NOMO-1 treated with DMSO at 0.1 percent for 48 hours (cell line): ENCODE measurements around the gene CPSF6.
"Not testable (repeated sequence)": the region's sequence is repeated elsewhere in the genome, so short reads cannot be mapped to it uniquely, and the experiment has no call there.

Experiments used
- DNase-seq: peaks from one replicate; lab custom pipeline; 2025; ENCODE audit not compliant: unreplicated experiment; lab: John Stamatoyannopoulos, UW

Gene CPSF6, protein sequence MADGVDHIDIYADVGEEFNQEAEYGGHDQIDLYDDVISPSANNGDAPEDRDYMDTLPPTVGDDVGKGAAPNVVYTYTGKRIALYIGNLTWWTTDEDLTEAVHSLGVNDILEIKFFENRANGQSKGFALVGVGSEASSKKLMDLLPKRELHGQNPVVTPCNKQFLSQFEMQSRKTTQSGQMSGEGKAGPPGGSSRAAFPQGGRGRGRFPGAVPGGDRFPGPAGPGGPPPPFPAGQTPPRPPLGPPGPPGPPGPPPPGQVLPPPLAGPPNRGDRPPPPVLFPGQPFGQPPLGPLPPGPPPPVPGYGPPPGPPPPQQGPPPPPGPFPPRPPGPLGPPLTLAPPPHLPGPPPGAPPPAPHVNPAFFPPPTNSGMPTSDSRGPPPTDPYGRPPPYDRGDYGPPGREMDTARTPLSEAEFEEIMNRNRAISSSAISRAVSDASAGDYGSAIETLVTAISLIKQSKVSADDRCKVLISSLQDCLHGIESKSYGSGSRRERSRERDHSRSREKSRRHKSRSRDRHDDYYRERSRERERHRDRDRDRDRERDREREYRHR

DNA sequence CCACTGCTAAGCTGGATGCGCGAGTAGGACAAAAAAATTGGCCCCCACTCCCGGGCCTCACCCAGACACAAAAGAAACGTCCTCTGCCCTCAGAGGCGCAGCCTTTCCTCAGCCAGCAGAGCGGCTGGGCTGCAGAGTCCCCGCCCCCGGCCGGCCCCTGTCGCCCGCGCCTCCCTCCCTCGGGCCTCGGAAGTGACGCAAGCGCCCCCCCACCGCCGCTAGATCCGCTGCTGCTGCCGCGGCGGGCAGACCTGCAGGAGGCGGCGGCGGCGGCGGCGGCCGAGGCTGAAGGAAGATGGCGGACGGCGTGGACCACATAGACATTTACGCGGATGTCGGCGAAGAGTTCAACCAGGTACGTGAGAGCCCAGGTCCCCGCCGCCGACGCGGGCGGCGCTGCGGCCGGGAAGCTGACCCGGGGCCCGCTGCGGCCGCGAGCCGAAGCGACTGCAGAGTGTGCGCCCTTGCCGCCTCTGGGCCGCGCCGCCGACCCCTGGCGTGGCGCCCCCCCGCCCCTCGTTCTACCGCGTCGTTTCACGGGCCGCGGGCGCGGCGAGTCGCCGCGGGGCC, at the start of gene CPSF6:
Gene CPSF6, plus strand, starts transcription at position 218 of the 570 bp plus-strand sequence. Its CDS starts 78 bp downstream, at position 296.
- peak; percentile 93 for DNase-seq

DNA sequence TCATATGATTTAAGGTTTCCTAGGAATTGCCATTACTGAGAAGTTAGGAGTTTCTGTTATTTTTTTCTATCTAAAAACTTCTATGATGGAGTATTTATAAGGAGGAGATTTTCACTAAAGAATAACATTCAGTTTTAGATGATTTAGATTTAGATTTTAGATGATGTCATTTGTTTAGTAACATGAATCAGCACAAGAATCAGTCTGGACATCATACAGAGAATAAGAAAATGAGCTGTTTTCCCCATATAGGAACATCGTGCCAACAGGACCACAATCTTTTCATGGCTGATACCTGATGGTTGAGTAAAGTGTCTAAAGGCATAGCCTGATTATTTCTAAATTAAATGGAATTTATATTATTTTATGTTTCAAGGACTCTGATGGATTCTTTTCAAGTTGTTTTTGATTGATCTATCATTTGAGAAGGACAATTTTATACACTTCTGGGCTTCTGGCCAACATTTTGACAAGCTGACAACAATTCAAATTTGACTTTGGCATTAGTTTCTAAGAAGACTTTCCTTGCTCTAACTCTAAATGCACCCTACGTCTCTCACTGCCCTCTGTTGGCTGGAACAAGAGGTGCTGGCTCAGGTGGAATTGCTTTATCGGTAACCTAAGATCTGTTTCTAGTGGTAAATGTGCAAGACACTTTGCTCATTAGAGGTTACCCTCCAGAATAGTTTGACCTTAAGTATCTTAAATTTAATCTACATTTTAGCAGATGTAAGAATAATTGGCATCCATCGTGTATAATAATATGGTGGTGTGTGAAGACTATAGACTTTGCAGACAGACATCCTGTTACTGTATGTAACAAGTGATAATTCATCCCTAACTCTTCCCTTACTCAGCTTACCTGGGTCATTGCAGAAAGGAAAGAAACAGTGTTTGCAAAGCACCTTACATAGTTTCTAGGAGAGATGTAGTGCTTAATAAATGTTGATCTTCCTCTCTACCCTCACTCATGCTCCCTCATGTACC, 42.8 kb upstream of the CPSF6 start:
- peak; percentile 2 for DNase-seq

DNA sequence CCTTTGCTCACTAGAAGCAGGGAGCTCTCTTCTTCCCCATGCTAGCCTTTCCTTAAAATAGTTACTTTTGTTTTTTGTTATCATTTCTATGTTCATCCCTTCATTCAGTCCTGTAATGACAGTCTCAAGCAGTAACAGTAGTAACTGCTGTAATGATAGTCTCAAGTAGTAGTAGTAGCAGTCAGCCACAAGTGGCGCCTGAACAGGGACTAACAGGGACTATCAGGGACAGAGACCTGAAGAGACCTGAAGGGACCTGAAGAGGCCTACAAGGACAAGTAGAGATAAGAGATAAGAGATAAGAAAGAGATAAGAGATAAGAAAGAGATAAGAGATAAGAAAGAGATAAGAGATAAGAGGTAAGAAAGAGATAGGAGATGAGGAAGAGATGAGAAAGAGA, 39.4 kb upstream of the CPSF6 start:
- not testable (repeated sequence) for DNase-seq

DNA sequence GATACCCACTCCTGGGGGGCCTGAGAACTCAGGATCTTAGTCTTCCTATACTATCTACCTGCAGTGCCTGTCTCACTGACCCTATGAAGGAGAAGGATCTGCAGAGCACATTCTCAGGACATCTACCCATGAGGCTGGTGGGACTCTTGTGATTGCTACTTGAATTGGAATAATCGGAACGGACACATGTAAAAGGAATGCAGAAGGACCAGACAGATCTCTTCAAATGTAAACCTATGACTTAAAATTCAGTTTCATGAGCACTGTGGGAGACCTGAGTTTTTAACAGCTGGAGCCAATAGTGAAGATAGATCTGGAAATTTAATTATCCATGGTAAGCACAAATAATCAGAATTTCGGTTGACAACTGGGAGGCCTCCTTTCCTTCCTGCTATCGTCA, 35.2 kb upstream of the CPSF6 start:
- no peak for DNase-seq

DNA sequence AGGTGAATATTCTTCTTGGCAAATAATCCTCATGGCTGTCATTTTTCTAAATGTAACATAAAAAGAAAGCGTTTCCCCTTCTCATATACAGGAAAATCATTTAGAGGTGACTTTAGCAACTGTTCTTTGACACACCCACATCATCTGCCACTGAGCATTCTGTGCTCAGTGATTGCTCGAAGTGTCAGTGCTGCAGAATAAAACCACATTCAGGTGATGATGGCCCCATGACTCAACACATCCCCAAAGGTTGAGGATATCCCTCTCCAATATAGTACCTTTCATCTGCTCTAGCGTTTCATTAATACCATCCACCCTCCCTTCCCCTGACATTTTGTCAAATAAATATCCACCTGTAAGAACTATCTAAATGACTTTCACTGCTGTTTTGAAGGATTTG, 28.7 kb upstream of the CPSF6 start:
- DNase-seq, result no peak

DNA sequence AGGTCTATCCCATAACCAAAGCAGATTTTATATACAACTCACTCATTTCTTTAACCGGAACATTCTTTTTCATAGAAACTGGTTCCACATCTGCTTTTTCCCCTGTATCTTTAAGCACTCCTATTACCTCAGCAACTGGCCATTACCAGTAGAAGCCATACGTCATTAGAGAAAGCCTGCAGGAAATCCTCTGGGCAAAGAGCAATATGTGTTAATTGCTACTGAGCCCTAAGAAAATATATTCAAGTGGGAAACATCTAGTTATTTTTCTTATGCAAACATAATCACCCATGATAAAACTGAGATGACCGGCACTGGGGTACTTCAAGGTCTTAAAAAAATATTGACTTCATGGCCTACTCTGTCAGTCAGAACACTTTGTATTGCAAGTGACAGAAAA, 28.2 kb upstream of the CPSF6 start:
- DNase-seq, result no peak

DNA sequence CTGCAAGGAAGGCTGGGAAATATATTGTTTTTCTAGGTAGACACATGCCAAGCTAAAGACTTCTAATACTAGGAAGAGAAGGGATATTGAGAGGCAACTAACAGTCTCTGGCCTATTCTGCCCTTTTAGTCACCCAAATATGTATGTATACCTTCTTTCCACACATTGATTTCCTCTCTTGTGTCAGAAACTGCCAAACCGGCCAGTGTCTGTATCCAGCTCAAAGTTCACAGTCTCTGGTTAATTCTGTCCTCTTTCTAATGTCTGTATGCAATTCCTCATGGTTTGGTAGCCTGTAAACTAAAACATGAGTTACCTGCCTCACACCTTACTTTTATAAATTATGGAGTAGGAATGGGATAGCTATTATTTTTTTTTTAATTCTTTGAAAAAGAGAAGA, 25.2 kb upstream of the CPSF6 start:
- no peak for DNase-seq

DNA sequence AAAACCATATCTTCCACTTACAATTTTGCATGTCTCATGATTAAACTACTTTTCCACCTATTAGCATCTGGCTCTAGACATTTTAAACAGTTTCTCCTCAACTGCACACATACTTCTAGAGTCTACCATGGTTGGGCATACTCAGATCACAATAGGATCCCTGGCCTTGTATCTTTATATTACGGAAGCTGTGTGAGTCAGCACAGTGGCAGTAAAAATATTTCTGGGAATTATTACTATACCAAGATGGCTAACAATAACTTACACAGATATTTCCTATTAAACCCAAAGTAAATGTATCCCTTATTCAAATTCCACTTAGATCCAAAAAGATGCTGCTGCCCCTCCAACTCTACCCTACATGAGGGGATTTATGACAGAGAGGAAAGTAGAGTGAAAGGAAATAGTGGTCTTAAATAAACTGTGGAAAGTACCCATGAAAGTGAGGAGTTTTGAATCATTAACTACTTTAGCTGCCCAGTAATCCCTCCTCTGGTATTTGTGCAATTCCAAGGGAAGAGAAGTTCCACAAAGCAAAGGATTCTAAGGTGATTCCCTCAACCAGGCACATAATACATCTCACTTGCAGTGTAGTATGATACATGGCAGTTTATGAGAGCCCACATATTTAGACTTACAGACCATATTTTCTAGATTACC, 14.0 kb upstream of the CPSF6 start:
- no peak for DNase-seq

DNA sequence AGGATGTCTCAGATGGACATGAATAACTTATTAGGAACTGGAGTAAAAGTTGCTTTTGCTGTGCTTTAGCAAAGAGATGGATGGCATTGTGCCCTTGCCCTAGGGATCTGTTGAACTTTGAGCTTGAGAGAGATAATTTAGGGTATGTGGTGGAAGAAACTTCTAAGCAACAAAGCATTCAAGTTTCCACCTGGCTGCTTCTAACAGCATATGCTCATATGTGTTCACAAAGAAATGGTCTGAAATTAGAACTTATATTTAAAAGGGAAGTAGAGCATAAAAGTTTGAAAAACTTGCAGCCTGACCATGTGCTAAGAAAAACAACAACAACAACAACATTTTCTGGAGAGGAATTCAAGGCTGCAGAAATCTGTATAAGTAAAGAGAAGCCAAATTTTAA, 7.9 kb upstream of the CPSF6 start:
- DNase-seq, result no peak

DNA sequence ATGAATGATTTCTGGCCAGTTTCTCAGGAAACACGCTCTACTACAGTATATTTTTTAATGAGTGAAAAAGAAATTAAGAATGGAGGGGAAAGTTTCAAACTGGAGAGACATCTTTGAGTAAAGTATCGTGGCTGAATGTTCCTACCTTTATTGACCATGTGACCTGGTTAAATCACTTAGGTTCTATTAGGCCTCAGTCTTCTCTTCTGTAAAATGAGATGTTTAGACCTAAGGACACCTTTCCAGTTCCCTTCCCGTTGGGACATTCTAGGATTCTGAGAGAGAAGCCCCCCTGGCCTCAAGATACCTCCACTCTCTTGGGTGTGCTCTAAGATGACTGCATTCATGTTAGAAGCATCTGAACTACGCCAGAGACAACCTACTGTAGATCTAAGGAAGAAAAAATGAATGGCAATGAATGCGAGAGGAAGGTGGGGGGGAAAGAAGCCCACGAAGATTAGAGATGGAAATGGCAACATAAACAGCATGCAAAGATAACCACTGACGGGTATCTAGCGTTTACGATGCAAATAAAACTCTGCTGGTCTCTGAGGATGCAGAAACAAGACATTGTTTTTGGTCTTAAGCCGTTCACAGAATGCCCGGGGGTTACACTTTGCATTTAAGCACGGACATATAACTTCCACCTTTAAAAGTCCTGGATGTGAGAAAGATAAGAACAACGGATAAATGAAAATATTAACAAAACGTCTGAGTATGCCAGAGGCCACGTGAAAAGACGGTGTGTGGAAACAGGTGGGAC, 599 bp upstream of the CPSF6 start:
- no peak for DNase-seq

DNA sequence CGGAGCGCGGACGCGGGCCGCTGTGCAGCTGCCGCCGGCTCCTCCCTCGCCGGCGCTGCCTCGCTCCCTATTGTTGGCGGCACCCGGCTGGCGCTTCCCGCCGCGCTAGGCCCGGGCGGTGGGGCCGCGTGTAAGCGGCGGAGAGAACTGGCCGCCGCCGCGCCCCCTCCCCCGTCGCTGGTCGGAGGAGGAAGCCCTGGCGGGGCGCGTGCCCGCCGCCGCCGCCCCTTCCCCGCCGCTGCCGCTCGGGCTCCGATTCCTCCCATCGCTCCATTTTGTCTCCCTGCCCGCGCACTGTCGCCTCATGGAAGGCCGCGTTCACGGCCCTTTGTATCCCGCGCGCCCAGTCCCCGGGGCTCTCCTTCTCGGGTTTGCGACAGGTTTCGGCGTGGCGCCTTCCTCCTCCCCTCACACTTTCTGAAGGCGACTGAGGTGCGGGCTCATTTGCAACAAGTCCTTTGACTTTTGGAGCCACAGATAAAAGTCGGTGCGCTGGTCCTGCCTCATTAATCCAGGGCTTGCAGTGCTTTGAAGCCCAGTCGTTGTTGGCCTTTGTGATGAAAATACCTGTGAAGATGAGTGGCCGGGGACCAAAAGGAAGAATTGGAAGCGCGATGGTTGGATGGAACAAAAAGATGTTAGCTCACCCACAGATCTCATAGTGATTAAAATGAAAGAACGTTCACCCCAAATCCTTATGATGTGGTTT, 707 bp downstream of the CPSF6 start:
- peak; percentile 44 for DNase-seq

DNA sequence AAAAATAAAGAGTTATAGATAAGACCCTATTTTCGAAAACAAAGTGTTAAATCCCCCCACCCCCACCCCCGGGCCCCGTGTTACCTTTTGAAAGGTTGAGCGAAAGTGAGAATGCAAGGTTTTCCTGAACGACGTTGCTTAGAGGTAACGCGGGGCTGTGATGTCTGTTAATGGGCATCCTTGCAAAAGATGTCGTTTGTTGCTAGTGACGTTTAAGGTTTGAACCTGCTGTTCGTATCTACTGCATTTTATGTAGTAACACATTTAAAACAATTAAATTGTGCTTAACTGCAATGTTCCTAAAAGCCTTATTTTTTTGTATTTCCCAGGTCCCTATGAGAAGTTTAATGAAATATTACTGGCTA, 1.2 kb downstream of the CPSF6 start:
- DNase-seq, result no peak

DNA sequence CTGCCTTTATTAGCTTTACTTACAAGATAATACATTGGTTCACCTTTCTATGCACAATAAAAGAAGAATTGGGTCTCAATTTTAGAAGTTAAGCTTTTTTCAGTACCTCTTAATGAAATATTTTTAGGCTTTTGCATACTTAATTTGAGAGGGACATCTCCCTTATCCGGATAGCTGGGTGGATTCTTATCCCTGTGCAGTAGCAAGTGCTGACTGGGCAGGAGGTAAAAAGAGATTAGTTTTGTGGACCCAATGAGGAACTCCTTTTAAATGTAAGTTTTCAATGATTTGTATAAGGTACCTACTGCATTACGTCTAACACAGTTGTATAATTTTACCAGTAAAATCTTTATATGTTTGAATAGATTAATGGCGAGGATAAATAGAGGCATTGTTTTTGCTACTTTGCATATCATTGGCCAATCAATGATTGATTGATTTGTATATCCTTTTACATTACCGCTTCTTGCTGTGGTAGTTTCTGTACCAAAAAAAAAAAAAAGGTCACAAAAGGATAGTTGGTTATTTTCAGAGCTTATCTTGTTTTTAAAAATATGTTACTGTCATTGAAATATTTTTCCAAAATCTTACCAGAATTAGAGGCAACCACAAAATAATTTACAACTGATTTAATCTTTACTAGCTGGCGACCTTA, 2.2 kb downstream of the CPSF6 start:
- no peak for DNase-seq

DNA sequence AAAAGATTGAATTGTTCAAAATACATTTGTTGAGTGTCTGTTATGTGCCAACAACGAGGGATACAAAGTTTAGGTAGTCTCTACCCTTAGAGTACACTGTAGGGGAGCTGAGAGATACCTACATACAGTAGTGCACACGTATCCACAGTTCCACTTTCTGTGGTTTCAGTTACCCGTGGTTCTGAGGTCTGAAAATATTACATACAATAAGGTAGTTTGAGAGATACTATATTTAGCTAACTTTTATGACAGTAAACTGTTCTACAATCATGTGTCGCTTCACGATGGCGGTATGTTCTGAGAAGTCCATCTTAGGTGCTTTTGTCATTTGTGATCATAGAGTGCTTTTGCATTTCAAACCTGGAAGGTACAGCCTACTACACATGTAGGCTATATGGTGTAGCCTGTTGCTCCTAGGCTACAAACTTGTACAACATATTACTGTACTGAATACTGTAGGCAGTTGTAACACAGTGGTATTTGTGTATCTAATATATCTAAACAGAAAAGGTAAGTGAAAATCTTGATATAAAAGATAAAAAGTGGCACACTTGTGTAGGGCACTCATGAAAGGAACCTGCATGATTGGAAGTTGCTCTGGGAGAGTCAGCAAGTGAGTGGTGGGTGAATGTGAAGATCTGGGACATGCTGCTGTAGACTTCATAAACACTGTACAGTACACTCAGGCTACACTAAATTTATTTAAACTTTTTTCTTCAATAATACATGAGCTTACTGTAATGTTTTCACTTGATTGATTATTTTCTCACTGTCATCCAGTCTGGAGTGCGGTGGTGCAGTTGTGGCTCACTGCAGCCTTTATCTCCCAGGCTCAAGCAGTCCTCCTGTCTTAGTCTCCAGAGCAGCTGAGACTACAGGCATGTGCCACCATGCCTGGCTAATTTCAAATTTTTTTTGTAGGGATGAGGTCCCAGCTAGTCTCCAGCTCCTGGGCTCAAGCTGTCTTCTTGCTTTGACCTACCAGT, 4.0 kb downstream of the CPSF6 start:
- peak; percentile 34 for DNase-seq

DNA sequence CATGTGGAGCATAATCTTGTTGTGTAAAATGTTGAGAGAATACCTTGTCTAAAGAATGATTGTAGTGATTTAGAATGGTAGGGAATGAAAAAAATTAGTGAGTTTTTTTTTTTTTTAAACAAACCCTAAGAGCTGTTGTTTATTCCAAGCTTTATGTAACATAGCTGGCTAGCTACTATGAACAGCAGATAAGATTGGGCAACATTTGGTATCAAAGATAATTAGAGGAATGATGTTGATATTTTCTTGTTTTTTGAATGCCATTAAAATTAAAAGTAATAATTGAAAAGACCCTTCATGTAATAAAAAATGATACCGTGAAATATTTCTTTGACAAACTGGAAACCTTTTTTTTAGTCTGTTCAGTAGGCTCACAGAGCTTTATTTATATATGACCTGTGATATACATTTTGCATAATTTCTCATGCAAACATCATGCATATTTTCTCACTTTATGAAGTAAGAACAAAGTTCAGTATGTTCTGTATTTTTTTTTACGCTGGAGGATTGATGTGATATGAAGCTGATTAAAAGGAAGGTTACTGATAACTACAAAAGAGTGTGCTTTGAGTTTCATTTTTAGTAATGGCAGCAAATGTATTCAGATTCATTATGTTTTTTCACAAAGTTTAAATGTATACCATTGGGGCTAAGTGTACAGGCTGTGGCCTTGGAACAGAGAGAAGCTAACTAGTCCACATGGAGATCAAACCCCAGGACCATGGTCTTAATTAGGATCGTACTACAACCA, 8.1 kb downstream of the CPSF6 start:
- DNase-seq, result no peak

DNA sequence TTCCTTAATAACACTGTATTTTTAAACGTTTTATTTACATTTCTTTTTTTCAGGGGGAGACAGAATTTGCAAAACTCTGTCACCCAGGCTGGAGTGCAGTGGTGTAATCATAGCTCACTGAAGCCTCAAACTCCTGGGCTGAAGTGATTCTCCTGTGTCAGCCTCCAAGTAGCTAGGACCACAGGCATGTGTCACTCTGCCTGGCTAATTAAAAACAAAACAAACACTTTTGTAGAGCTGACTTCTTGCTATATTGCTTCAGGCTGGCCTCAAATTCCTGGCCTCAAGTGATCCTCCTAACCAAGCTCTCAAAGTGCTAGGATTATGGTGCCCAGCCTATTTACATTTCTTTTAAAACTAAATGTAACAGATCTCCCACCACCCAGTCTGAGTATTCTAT, 12.7 kb downstream of the CPSF6 start:
- DNase-seq, result no peak

DNA sequence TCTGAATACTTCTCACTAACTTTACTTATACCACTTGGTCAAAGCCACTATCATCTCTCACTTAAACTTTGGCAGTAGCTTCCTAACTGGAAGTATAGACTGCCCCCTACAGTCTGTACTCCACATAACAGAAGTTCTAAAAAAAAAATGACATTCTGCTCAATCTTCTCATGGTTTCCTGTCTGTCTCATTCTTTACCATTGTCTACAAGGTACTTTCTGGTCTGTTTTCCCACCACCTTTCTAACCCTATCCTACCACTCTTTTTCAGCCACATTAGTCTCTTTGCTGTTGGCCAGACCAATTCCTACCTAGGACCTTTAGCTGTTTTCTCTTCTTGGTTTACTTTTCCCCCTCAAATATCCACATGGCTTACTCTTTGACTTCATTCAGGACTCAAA, 14.7 kb downstream of the CPSF6 start:
- peak; percentile 63 for DNase-seq
